Measurements from ENCODE around the gene TCEAL1. TPM values are rescaled to one million over a fixed set of nuclear protein-coding genes. Genes with fewer than 3 reads are reported as not detected.
"Not testable (repeated sequence)": the region's sequence is repeated elsewhere in the genome, so short reads cannot be mapped to it uniquely, and the experiment has no call there.

The TCEAL1 gene
- total RNA-seq, 4 donors from 2014 or later, result 70.0 to 362 (median 176) TPM

DNA sequence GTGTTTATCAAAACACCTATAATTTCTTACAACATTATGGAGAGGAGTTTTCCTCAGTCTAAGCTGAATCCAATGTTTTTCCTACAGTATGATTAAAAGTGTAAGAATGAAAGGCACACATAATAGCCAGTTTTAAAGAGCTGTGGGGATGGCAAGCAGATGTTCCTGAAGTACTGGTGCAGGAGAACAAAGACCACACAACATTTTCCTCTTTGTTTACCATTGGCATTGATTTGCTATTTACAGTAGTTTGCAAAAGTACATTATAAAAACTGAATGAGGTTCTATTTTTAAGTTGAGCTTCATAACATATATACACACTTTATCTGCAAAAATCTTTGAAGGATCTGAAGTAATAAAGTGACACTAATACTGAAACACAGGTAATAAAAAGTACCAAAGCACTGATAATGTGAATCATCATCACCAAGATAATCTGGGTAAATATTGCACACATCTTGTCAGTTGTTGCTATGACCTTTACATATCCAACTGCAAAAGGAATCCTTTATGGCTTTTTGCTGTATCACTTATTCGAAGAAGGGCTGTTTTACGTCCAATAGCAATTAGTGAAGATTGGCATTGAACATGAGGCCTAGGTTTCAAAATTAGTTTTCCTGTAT lies 22.5 kb downstream of the TCEAL1 start:
- DNase-seq, result no peak
- H3K27me3 ChIP-seq, result no peaks in the 10 kb centered on the region
- H3K27ac ChIP-seq, result no peak overlapping the region
- H3K9me3 ChIP-seq, result no peaks in the 10 kb centered on the region
- no peaks in the 10 kb centered on the region for H3K4me1 ChIP-seq
- no peak for TF ChIP-seq POLR2A (IDR thresholded peaks at IDR 0.05)
- TF ChIP-seq, protein P1, sequence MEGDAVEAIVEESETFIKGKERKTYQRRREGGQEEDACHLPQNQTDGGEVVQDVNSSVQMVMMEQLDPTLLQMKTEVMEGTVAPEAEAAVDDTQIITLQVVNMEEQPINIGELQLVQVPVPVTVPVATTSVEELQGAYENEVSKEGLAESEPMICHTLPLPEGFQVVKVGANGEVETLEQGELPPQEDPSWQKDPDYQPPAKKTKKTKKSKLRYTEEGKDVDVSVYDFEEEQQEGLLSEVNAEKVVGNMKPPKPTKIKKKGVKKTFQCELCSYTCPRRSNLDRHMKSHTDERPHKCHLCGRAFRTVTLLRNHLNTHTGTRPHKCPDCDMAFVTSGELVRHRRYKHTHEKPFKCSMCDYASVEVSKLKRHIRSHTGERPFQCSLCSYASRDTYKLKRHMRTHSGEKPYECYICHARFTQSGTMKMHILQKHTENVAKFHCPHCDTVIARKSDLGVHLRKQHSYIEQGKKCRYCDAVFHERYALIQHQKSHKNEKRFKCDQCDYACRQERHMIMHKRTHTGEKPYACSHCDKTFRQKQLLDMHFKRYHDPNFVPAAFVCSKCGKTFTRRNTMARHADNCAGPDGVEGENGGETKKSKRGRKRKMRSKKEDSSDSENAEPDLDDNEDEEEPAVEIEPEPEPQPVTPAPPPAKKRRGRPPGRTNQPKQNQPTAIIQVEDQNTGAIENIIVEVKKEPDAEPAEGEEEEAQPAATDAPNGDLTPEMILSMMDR (IDR thresholded peaks at IDR 0.05), result no peak
- intact Hi-C loops (cut with DNase I; ENCODE audit: low total_unique reads), result no loop called here
- H3K4me3 ChIP-seq, result no peak overlapping the region
- H3K36me3 ChIP-seq, result no peaks in the 10 kb centered on the region

DNA sequence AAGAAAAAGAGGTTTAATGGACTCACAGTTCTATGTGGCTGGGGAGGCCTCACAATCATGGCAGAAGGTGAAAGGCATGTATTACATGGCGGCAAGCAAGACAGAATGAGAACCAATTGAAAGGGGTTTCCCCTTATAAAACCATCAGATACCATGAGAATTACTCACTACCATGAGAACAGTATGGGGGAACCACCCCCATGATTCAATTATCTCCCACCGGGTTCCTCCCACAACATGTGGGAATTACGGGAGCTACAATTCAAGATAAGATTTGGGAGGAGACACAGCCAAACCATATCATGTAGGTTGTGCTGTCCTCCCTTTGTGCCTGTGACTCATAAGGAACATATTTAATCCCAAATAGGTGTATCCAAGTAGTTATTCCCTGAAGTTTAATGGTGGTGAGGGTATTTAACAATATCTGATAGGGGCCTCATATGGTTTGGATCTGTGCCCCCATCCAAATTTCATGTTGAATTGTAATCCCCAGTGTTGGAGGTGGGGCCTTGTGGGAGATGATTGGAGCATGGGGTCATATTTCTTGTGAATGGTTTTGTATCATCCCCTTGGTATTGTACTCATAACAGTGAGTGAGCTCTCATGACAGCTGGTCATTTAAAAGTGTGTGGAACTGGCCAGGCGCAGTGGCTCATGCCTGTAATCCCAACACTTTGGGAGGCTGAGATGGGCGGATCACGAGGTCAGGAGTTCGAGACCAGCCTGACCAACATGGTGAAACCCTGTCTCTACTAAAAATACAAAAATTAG lies 26.6 kb downstream of the TCEAL1 start:
- intact Hi-C loops (cut with DNase I; ENCODE audit: low total_unique reads); H3K36me3 ChIP-seq: not testable (repeated sequence)

DNA sequence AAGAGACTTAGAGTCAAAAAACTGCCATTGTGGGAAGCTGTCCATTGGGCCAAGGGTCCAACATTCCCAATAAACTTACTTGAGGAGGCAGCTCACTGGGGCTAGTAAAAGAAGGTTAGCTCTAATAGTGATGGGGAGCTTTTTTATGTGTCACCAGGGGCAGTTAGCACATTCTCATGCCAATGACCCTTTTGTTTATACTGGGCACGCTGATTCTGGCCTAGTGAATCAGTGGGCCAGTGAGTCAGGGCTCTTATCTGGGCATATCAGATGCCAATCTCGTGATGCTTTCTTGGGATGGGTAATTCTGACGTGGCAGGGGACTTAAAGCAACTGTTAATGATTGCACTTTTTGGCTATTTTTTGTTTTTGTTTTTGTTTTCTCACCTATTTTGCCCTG lies 27.8 kb downstream of the TCEAL1 start:
- intact Hi-C loops (cut with DNase I; ENCODE audit: low total_unique reads), result no loop called here
- TF ChIP-seq, protein P1 (IDR thresholded peaks at IDR 0.05), result no peak
- TF ChIP-seq POLR2A (IDR thresholded peaks at IDR 0.05), result no peak
- Histone ChIP-seq H3K4me3 (no peak overlapping the region), H3K27me3 (no peaks in the 10 kb centered on the region), H3K36me3 (no peaks in the 10 kb centered on the region), H3K27ac (no peak overlapping the region), H3K4me1 (no peaks in the 10 kb centered on the region), H3K9me3 (no peaks in the 10 kb centered on the region)
- no peak for DNase-seq

More for the DNA sequence above, 26.6 kb downstream of the TCEAL1 start:
- H3K27ac ChIP-seq, H3K27me3 ChIP-seq, H3K9me3 ChIP-seq, H3K4me1 ChIP-seq, H3K4me3 ChIP-seq, DNase-seq: not testable (repeated sequence)

DNA sequence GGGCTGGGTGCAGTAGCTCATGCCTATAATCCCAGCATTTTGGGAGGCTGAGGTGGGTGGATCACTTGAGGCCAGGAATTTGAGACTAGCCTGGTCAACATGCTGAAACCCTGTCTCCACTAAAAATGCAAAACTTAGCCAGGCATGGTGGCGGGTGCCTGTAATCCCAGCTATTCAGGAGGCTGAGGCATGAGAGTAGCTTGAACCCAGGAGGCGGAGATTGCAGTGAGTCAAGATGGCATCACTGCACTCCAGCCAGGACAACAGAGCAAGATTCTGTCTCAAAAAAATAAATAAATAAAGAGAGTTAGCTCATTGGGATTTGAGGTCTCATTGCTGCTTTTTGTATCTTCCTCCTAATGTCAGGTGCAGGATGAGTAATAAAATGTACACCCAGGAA lies 28.3 kb downstream of the TCEAL1 start:
- H3K27ac ChIP-seq; H3K4me1 ChIP-seq; H3K4me3 ChIP-seq; H3K27me3 ChIP-seq; H3K36me3 ChIP-seq; DNase-seq; H3K9me3 ChIP-seq; intact Hi-C loops (cut with DNase I; ENCODE audit: low total_unique reads): not testable (repeated sequence)

DNA sequence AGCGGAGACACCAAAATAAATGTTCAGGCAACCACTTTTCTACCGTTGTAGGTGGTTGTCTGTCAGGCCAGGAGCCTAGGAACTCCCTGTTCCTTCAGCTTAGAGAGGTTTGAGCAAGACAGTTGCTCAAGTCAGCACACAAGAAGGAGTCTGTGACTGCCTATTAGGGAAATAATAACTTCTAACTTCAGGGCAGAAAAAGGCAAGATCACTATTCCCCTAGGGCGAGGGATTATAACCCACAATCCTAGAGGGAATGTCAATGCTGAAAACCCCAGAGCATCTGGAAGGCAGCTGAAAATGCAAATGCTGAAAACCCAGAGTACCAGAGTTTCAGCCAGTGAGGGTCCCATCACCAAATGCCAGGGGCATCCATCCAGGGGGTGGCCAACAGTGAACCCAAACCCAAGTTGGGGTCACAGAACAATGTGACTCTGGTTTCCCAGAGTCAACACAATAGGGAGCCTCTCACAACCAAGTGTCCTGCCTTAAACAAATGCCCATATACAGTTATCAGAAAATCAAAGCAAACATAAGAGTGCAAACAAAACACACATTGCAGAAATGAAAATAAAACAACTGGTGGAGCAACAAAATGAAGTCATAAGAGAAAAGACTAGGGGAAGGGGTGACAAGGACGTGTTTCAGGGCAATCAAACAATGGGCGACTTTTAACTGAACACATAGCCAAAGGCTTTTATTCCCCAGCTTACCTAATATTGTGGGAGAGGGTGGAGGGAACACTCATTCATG lies 30.1 kb downstream of the TCEAL1 start:
- Histone ChIP-seq H3K27me3 (peaks cover 0 to 8% of the 10 kb centered on the region in 2 donors), H3K27ac (no peak overlapping the region), H3K4me3 (no peak overlapping the region), H3K36me3 (no peaks in the 10 kb centered on the region), H3K9me3 (no peaks in the 10 kb centered on the region), H3K4me1 (no peaks in the 10 kb centered on the region)
- intact Hi-C loops (cut with DNase I; ENCODE audit: low total_unique reads), result no loop called here
- no peak for DNase-seq
- TF ChIP-seq, protein P1 (IDR thresholded peaks at IDR 0.05), result no peak
- TF ChIP-seq POLR2A (IDR thresholded peaks at IDR 0.05), result no peak

DNA sequence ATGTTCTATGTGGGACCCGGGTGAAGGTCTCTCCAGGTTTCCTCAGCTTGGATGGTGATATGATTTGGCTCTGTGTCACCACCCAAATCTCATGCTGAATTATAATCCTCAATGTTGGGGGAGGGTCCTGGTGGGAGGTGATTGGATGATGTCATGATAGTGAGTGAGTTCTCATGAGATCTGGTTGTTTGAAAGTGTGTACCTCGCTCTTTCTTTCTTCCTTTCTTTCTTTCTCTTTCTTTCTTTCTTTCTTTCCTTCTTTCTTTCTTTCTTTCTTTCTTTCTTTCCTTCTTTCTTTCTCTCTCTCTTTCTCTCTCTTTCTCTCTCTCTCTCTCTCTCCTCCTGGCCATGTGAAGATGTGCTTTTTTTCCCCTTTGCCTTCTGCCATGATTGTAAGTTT lies 30.7 kb downstream of the TCEAL1 start:
- intact Hi-C loops (cut with DNase I; ENCODE audit: low total_unique reads), result not testable (repeated sequence)

More for the DNA sequence above, 30.7 kb downstream of the TCEAL1 start:
- H3K27me3 ChIP-seq, H3K9me3 ChIP-seq, H3K4me3 ChIP-seq, H3K36me3 ChIP-seq, H3K27ac ChIP-seq, DNase-seq, H3K4me1 ChIP-seq: not testable (repeated sequence)
